Measurements from ENCODE around the gene VWC2L. TPM values are rescaled to one million over a fixed set of nuclear protein-coding genes. Genes with fewer than 3 reads are reported as not detected.

The VWC2L gene
- total RNA-seq, 3 donors from 2014 or later, result not detected

GRCh38 chr2:214519258-214519818 is 108.5 kb downstream of the VWC2L start:
- Histone ChIP-seq H3K9me3 (no peaks in the 10 kb centered on the region), H3K36me3 (ENCODE audit: low read depth) (no peaks in the 10 kb centered on the region), H3K4me3 (no peak overlapping the region), H3K4me1 (ENCODE audit: low read depth) (no peaks in the 10 kb centered on the region)
- ATAC-seq (no peak), DNase-seq (no peak)
- TF ChIP-seq, protein P1, sequence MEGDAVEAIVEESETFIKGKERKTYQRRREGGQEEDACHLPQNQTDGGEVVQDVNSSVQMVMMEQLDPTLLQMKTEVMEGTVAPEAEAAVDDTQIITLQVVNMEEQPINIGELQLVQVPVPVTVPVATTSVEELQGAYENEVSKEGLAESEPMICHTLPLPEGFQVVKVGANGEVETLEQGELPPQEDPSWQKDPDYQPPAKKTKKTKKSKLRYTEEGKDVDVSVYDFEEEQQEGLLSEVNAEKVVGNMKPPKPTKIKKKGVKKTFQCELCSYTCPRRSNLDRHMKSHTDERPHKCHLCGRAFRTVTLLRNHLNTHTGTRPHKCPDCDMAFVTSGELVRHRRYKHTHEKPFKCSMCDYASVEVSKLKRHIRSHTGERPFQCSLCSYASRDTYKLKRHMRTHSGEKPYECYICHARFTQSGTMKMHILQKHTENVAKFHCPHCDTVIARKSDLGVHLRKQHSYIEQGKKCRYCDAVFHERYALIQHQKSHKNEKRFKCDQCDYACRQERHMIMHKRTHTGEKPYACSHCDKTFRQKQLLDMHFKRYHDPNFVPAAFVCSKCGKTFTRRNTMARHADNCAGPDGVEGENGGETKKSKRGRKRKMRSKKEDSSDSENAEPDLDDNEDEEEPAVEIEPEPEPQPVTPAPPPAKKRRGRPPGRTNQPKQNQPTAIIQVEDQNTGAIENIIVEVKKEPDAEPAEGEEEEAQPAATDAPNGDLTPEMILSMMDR (IDR thresholded peaks at IDR 0.05), result no peak
- intact Hi-C loops (cut with DNase I, micrococcal nuclease), result no loop called here

DNA sequence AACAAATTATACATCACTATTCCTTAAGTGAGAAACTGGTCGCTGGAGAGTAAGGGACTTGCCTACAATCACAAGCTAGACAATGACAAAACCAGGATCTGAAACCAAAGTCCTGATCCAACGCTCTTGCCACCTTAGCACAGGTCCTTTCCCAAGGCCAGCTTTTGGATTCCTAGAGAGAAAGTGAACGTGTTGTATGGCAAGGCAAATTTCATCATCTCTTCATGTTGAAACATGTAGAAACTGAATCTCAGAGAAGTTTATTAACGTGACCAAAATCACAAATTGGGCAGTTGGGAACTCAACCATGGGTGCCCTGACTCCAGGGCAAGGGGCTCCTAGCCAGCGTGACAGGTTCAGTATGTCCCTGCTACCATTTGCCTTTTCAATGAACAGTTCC is 118.2 kb downstream of the VWC2L start:
- no peak for ATAC-seq
- H3K36me3 ChIP-seq (ENCODE audit: low read depth), result no peaks in the 10 kb centered on the region
- TF ChIP-seq, protein P1 (IDR thresholded peaks at IDR 0.05), result no peak
- intact Hi-C loops (cut with DNase I, micrococcal nuclease), result no loop called here
- no peaks in the 10 kb centered on the region for H3K4me1 ChIP-seq (ENCODE audit: low read depth)
- DNase-seq, result no peak
- H3K9me3 ChIP-seq, result no peaks in the 10 kb centered on the region
- H3K4me3 ChIP-seq, result no peak overlapping the region

DNA sequence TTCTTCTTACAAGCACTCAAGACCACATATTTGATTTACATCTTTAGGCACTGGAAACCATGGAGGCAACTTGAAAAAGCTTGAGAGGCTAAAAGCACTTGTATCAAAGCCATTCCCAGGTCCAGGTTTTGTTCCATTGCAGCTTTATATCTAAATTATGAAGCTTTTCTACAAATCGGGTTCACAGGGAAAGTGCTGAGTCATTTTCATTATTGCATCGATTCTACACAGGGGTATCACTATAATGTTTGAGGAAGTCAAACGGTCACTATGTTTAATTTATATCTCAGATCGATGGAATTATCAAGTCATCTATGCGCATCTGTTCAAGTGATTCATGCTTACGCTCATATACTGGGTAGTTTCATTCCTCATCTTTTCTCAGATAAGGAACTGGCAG is 118.7 kb downstream of the VWC2L start:
- Histone ChIP-seq H3K36me3 (ENCODE audit: low read depth) (no peaks in the 10 kb centered on the region), H3K4me1 (ENCODE audit: low read depth) (no peaks in the 10 kb centered on the region), H3K9me3 (no peaks in the 10 kb centered on the region), H3K4me3 (no peak overlapping the region)
- DNase-seq (no peak), ATAC-seq (no peak)
- intact Hi-C loops (cut with DNase I, micrococcal nuclease), result no loop called here
- TF ChIP-seq, protein P1 (IDR thresholded peaks at IDR 0.05), result no peak

- Histone ChIP-seq H3K4me1 (ENCODE audit: low read depth) (no peaks in the 10 kb centered on the region), H3K36me3 (ENCODE audit: low read depth) (no peaks in the 10 kb centered on the region), H3K4me3 (no peak overlapping the region), H3K9me3 (no peaks in the 10 kb centered on the region)
- no peak for ATAC-seq
- intact Hi-C loops (cut with DNase I, micrococcal nuclease), result no loop called here
- TF ChIP-seq, protein P1 (IDR thresholded peaks at IDR 0.05), result no peak
- DNase-seq, result no peak
Observed at GRCh38 chr2:214533541-214533940, 122.7 kb downstream of the VWC2L start.

DNA sequence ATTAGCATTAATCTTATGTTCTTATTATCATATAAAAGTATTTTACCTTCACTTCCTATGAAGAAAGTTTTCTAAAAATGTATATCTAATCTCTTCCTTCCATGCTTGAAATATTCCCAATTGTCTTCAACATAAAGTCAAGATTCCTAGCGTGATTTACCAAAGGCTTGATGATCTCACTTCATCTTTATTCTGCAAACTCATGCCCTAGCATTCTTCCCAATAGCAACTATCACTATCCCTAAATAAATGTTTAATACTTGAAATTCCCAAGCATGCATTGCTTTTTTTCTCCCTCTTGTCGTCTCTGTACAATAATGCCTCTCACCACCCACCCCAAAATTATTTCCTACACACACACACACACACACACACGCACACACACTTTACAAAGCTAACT is 125.8 kb downstream of the VWC2L start:
- DNase-seq, result no peak
- intact Hi-C loops (cut with DNase I, micrococcal nuclease), result no loop called here
- Histone ChIP-seq H3K4me1 (ENCODE audit: low read depth) (no peaks in the 10 kb centered on the region), H3K4me3 (no peak overlapping the region), H3K9me3 (no peaks in the 10 kb centered on the region), H3K36me3 (ENCODE audit: low read depth) (no peaks in the 10 kb centered on the region)
- TF ChIP-seq, protein P1 (IDR thresholded peaks at IDR 0.05), result no peak
- no peak for ATAC-seq

DNA sequence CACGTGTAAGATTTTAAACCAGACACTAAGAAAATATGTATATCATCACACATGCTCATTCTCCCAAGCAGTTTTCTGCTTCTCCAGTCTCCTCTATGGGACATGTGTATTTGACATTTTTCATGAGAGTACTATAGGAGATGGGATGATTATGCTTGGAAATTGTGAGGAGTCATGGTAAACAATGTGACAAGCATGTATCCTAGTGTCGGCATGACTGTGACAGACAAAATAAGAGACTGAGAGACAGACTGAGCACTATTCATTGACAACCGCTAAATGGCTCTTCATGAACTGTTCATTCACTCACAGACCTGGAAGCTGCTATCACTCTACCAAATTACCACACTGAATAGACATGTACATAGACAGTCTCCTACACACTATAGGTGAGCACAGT is 127.1 kb downstream of the VWC2L start:
- intact Hi-C loops (cut with DNase I, micrococcal nuclease), result no loop called here
- TF ChIP-seq, protein P1 (IDR thresholded peaks at IDR 0.05), result no peak
- ATAC-seq (no peak), DNase-seq (no peak)
- Histone ChIP-seq H3K9me3 (no peaks in the 10 kb centered on the region), H3K36me3 (ENCODE audit: low read depth) (no peaks in the 10 kb centered on the region), H3K4me3 (no peak overlapping the region), H3K4me1 (ENCODE audit: low read depth) (no peaks in the 10 kb centered on the region)

Measured in mucosa of descending colon (tissue), 3 donors.